ENCODE measurements around the gene GCGR.

The GCGR gene

DNA sequence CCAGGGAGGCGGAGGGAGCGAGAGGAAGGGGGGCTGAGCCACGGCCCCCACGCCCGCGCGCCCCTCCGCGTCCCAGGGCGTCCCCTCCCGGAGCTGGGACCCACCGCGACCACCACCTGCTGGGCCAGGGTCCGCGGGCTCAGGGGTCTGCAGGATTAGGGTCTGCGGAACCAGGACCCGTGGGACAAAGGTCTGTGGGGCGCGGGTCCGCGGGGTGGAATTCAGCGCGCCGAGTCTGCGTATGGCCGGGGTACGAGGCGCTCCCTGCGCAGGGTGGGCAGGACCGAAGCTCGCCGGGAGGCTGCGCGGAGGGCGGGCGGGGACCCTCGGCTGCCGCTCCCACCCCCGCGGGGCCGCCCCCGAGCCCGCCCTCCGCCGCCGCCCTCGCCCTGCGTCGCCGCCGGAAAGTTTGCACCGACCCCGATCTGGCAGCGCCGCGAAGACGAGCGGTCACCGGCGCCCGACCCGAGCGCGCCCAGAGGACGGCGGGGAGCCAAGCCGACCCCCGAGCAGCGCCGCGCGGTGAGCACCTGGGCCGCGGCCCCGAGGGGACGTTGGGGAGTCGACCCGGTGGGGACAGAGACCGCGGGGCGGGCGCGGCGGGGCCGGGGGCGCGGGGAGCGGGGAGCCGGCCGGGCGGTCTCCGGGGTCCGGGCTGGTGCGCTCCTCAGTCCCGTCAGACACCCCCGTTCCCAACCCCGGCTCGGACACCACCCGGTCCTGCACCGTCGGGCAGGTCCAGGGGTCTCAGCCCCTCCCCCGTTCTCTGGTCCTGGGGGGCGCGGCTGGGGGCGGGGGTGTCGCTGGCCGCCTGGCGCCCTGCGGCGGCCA lies at the start of gene GCGR:
TSS of gene GCGR (plus strand) at position 423 of the 831 bp plus-strand sequence. CDS start 4,869 bp downstream, outside the sequence.
- DNase-seq (ENCODE audit: low read depth, low spot score) = no peak

GRCh38 chr17:81792675-81793615 lies 11.0 kb upstream of the GCGR start:
- DNase-seq (ENCODE audit: low read depth, low spot score) = no peak

DNA sequence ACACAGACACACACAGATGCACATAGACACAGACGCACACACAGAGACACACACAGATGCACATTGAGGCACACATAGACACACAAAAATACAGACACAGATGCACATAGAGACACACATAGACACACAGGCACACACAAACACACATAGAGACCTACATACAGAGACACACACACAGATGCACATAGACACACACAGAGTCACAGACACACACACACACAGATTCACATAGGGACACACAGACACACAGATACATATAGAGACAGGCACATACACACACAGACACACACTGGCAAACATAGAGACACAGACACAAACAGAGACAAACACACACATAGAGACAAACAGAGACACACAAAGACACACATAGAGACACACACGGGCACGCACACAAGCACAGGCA lies 9.9 kb upstream of the GCGR start:
- no peak for DNase-seq (ENCODE audit: low read depth, low spot score)

GRCh38 chr17:81794509-81794908 lies 9.4 kb upstream of the GCGR start:
- no peak for DNase-seq (ENCODE audit: low read depth, low spot score)

DNA sequence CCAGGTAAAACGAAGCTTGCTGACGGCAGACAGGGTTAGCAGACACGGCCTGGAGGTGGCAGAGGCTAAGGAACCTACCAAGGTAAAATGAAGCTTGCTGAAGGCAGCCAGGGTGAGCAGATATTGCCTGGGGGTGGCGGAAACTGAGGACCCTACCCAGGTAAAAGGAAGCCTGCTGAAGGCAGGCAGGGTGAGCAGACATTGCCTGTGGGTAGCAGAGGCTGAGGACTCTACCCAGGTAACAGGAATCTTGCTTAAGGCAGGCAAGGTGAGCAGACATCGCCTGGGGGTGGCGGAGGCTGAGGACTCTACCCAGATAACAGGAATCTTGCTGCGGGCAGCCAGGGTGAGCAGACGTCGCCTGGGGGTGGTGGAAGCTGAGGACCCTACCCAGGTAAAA lies 2.6 kb upstream of the GCGR start:
- no peak for DNase-seq (ENCODE audit: low read depth, low spot score)

DNA sequence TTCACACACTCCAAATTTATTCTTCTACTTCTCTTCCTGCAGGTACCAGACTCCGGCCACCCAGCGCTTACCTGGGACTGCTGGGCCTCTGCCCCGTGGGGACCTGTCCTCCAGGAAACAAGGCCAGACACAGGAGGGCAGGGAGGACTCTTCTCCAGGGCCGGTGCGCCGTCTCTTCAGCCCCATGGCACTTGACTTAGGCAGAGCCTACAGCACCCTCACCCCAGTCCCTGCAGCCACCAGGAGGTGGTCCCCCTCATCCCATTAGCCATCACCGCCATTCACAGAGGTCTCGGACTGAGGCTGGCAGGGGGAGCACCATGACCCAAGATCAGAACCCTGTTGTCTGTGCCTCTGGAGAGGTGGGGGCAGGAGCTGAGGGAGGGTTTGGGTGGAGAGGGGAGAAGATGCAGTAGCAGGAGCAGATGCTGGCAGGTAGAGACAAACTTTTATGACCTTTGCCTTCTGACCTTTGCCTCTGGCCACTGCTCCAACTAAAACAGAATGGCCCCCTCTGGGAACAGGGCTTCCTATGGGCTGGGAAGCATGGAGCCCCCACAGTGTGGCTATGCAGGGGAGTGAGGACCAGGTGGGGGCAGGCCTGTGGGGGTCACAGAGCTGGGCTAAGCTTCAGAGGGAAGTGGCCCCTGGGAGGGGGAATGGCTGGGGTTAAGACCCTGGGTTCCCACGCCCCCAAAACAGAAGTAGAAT lies 1.7 kb upstream of the GCGR start:
- DNase-seq (ENCODE audit: low read depth, low spot score) = no peak

DNA sequence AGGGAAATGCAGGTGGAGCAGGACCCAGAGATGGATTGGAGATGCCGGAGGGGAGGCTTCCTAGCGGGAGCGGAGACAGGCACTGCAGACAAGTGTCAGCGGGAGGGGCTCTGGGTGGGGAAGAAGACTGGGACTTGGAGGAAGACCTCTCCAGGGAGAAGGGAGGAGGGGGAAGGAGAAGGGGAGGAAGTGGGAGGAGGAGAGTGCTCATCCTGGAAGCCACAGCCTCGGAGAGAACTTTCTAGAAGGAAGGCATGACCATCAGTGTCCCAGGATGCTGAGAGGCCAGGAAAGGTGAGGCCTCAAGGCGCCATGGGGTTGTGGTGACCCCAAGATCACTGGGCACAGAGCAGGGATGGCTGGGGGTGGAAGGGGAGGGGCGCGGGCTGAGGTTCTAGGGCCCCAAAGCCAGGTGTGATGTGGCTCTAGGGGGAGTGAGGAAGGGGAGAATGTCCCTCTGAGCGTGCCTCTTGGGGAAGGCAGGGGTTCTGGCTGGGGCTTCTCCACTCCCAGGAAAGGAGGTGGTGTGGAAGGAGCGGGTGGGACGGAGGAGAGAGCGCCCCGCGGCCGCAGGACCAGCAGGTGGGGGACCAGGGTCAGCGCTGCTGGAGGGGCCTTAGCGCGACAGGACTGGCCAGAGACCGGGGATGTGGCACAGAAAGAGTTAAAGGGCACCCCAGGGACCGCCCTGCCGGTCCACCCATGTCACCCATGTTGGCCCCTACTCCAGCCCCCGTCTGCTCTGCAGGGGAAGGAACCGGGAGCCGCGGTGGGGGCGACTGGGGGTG lies 900 bp upstream of the GCGR start:
- no peak for DNase-seq (ENCODE audit: low read depth, low spot score)

GRCh38 chr17:81804559-81805399 lies 829 bp downstream of the GCGR start:
- DNase-seq (ENCODE audit: low read depth, low spot score) = no peak

- no peak for DNase-seq (ENCODE audit: low read depth, low spot score)
Measured at GRCh38 chr17:81805707-81806460, 1.9 kb downstream of the GCGR start.

DNA sequence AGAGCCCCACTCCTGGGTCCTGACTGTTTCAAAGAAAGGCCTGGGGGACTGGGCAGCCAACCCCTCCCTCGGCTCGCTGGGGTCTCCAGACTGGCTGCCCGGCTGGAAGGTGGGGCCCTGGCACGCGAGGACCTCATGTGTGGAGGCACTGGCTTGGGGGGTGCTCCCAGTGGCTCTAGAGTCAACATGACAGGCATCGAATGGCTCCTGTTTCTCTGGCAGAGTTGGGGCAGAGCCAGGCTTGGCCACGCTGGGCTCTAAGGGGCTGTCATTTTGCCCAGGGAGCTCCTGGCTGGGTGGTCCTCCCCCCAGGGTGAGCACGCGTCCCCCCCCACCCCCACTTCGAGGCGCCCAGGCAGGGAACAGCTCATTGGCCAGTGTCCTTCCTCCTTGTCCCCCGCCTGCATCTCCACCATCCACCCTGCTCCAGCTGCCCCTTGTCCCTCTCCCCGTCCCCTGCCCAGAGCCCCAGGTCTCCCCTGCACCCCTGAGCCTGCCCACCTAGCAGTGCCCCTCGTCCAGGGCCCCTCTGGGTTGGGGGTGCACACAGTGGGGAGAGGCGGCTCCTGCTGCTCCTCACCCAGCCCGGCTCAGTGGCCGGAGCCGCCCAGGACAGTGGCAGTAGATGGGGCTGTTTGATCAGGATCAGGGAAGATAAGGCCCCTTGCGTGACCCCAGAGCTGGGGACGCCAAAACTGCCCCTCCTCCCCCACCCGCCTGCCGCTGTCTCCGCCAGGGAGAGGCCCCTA lies 2.7 kb downstream of the GCGR start:
- DNase-seq (ENCODE audit: low read depth, low spot score) = no peak

DNA sequence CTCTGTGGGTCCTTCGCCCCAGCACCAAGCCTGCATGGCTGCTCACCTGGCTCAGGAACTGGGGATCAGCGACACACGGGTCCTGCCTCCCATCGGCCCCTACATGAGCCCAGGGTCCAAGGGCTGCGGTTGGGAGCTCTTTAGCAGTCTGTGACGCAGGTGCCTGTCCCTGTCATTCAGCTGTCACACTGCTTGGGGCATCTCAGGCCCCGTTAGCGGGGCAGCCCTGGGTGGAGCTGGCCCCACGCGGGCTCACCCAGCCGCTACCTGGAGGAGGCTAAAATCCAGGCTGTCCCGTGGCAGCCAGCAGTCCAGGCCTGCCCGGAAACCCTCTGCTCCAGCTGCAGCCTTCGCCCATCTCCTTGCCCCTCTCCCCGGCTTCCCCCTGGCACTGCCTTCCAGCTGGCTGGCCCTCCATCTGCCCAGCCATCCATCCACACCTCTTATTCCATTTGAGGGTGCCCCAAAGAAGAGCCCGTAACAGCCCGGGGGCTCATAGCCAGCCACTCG lies 3.3 kb downstream of the GCGR start:
- DNase-seq (ENCODE audit: low read depth, low spot score) = no peak

DNA sequence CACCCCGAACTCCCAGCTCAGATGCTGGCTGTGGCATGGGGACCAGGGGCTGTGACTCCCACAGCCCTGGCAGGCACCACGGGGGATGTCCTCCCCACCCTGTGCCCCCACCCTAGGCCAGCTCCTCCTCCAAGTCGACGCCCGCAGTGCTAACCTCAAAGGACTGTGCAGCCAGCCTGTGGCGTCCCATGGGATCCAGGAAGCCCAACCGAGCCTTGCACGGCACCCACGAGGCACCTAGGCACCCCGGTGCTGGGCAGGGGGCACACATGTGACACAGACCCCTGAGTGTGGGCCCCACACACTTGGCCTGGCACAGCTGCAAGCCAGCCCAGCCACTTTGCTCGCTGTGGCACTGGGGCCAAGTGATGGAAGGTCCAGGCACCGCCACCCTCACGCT lies 3.9 kb downstream of the GCGR start:
- no peak for DNase-seq (ENCODE audit: low read depth, low spot score)

DNA sequence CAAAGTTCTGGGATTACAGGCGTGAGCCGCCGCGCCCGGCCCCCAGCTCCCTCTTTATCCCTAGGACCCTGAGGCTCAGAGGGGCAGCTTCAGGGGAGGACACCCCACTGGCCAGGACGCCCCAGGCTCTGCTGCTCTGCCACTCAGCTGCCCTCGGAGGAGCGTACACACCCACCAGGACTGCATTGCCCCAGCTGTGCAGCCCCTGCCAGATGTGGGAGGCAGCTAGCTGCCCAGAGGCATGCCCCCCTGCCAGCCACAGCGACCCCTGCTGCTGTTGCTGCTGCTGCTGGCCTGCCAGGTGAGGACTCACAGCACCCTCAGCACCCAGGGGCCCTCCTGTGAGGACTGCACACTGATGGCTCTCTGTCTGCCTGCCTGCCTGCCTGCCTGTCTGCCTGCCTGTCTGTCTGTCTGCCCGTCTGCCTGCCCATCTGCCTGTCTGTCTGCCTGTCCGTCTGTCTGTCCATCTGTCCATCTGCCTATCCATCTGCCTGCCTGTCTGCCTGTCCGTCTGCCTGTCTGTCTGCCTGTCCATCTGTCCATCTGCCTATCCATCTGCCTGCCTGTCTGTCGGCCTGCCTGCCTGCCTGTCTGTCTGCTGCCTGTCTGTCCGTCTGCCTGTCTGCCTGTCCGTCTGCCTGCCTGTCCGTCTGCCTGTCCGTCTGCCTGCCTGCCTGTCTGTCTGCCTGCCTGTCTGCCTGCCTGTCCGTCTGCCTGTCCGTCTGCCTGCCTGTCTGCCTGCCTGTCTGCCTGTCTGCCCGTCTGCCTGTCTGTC lies 5.0 kb downstream of the GCGR start:
- no peak for DNase-seq (ENCODE audit: low read depth, low spot score)

DNA sequence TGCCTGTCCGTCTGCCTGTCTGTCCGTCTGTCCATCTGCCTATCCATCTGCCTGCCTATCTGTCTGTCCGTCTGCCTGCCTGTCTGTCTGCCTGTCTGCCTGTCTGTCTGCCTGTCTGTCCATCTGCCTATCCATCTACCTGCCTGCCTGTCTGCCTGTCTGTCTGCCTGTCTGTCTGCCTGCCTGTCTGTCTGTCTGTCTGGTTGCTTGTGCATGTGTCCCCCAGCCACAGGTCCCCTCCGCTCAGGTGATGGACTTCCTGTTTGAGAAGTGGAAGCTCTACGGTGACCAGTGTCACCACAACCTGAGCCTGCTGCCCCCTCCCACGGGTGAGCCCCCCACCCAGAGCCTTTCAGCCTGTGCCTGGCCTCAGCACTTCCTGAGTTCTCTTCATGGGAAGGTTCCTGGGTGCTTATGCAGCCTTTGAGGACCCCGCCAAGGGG lies 5.6 kb downstream of the GCGR start:
- DNase-seq (ENCODE audit: low read depth, low spot score) = no peak

DNA sequence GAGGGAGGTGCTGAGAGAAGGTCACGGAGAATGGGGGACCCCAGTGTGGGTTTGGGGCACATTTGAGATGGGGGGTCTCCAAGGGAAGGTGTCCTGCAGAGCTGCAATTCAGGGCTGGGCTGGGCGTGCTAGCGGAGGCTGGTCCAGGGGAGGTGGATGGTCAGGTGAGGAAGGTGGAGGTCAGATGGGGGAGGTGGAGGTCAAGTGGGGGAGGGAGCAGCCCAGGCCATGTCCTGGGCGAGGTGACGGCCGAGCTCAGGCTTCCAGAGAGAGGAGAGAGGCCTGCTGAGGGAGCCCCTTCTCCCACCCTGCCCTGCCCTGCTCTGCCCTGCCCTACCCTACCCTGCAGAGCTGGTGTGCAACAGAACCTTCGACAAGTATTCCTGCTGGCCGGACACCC lies 6.5 kb downstream of the GCGR start:
- no peak for DNase-seq (ENCODE audit: low read depth, low spot score)

- no peak for DNase-seq (ENCODE audit: low read depth, low spot score)
Measured at GRCh38 chr17:81810892-81811704, 7.1 kb downstream of the GCGR start.
